Naive thymus-derived CD4-positive, alpha-beta T cell (primary cell): ENCODE data around the gene OAS3. TPM values are rescaled to one million over a fixed set of nuclear protein-coding genes. Genes with fewer than 3 reads are reported as not detected.

Experiments
- ATAC-seq: fragments of 150-1000 bp; cut with Tn5 transposase; 2 replicates; pipeline ENCODE4 v1.10.0; 2021; ENCODE audit warnings: mild to moderate bottlenecking, moderate library complexity
- CTCF ChIA-PET: fragments of 350-600 bp; sonication (Branson Sonifier 250); formaldehyde crosslinking; loops from one replicate; lab custom pipeline; 2021; ENCODE audit warnings: antibody characterized with exemption; lab: Charles Lee
- POLR2A ChIA-PET: fragments of 350-600 bp; sonication (Branson Sonifier 250); formaldehyde crosslinking; loops from one replicate; lab custom pipeline; 2021; ENCODE audit warnings: antibody characterized with exemption, inconsistent platforms; lab: Charles Lee
- DNase-seq, 9 donors: peaks; one replicate each; pipeline versions ENCODE4 v3.0.0 to v3.0.0-alpha.2; 2020 to 2022; ENCODE audit warnings: mixed read lengths in 1 of 9
- H3K27ac ChIP-seq: one replicate; pipeline ENCODE4 v1.7.0; 2013; ENCODE audit warnings: mild to moderate bottlenecking, low read depth, low read length, moderate library complexity
- H3K27me3 ChIP-seq, 2 donors: one replicate each; pipeline ENCODE4 v1.7.0; 2013; ENCODE audit warnings: low read length in 2 of 2, mild to moderate bottlenecking in 2 of 2, moderate library complexity in 2 of 2; ENCODE audit not compliant: control insufficient read depth in 2 of 2, insufficient read depth in 2 of 2
- H3K36me3 ChIP-seq, 3 experiments: 1 replicate in 2 of 3; 2 replicates in 1 of 3; pipeline ENCODE4 v1.7.0; 2013; ENCODE audit warnings: low read length in 3 of 3, mild to moderate bottlenecking in 3 of 3, moderate library complexity in 1 of 3; ENCODE audit not compliant: insufficient read depth in 3 of 3, control insufficient read depth in 2 of 3
- H3K4me1 ChIP-seq, 2 donors: one replicate each; pipeline ENCODE4 v1.7.0; 2013; ENCODE audit warnings: low read length in 2 of 2, mild to moderate bottlenecking in 2 of 2, moderate library complexity in 1 of 2; ENCODE audit not compliant: control insufficient read depth in 2 of 2, insufficient read depth in 2 of 2
- H3K4me3 ChIP-seq: 2 replicates; pipeline ENCODE4 v1.7.0; 2013; ENCODE audit warnings: mild to moderate bottlenecking, low read length
- H3K9me3 ChIP-seq, 3 experiments: 1 replicate in 2 of 3; 2 replicates in 1 of 3; pipeline ENCODE4 v1.7.0; 2013; ENCODE audit warnings: low read length in 3 of 3; ENCODE audit not compliant: control insufficient read depth in 2 of 3
- H3K27ac Mint-ChIP-seq, 9 donors: one replicate each; pipeline ENCODE4 v1.8.0; 2020 to 2022; ENCODE audit warnings: mixed read lengths in 9 of 9, mild to moderate bottlenecking in 8 of 9, moderate library complexity in 5 of 9, inconsistent platforms in 2 of 9
- H3K27me3 Mint-ChIP-seq, 5 donors: one replicate each; pipeline ENCODE4 v1.8.0; 2021 to 2022; ENCODE audit warnings: mixed read lengths in 5 of 5, mild to moderate bottlenecking in 1 of 5
- H3K36me3 Mint-ChIP-seq, 5 donors: one replicate each; pipeline ENCODE4 v1.8.0; 2020 to 2022; ENCODE audit warnings: mixed read lengths in 5 of 5, mild to moderate bottlenecking in 3 of 5, inconsistent platforms in 1 of 5
- H3K4me1 Mint-ChIP-seq, 7 donors: one replicate each; pipeline ENCODE4 v1.8.0; 2020 to 2022; ENCODE audit warnings: mixed read lengths in 7 of 7, mild to moderate bottlenecking in 3 of 7, inconsistent platforms in 1 of 7
- H3K4me3 Mint-ChIP-seq, 10 donors: one replicate each; pipeline ENCODE4 v1.8.0; 2020 to 2022; ENCODE audit warnings: mild to moderate bottlenecking in 10 of 10, mixed read lengths in 10 of 10, moderate library complexity in 6 of 10, inconsistent platforms in 2 of 10
- H3K9me3 Mint-ChIP-seq, 11 donors: one replicate each; pipeline ENCODE4 v1.8.0; 2020 to 2022; ENCODE audit warnings: mixed read lengths in 11 of 11, mild to moderate bottlenecking in 4 of 11, inconsistent platforms in 1 of 11, moderate library complexity in 1 of 11
- intact Hi-C, 2 donors: fragments of 100-400 bp; cut with micrococcal nuclease; formaldehyde crosslinking; loops; one replicate each; pipeline ENCODE4 v1.15.1; 2023
- polyA plus RNA-seq, 2 donors: library from polyadenylated mRNA; unstranded; fragments of 300-500 nt; fragmentation: Illumina TruSeq; gene quantifications; one replicate each; pipeline ENCODE4 v1.2.3, GENCODE V29; 2021
- total RNA-seq, 6 experiments: library from RNA in 5 of 6; stranded (reverse) in 5 of 6; gene quantifications; 1 replicate in 5 of 6; 2 replicates in 1 of 6; pipeline ENCODE4 v1.2.3 and lab custom pipeline; 2021 to 2026

The OAS3 gene
- total and polyA plus RNA-seq, 7 experiments from 2014 or later = 14.8 to 264 (median 20.7) TPM

GRCh38 chr12:112970391-112970790 is 32.1 kb downstream of the OAS3 start:
- no peaks in the 10 kb centered on the region for H3K9me3 Mint-ChIP-seq
- ATAC-seq (no peak), DNase-seq (no peak)
- POLR2A ChIA-PET = no interaction called here
- H3K27ac ChIP-seq = no peak overlapping the region
- H3K36me3 Mint-ChIP-seq = peaks cover 4 to 74% (median 39%) of the 10 kb centered on the region in 5 donors
- no peaks in the 10 kb centered on the region for H3K27me3 ChIP-seq
- peaks cover 0 to 26% (median 0%) of the 10 kb centered on the region in 7 donors for H3K4me1 Mint-ChIP-seq
- peaks cover 0 to 45% (median 3%) of the 10 kb centered on the region in 3 experiments for H3K36me3 ChIP-seq
- no peak overlapping the region for H3K4me3 ChIP-seq
- H3K9me3 ChIP-seq = no peaks in the 10 kb centered on the region
- CTCF ChIA-PET = no interaction called here
- no peaks in the 10 kb centered on the region for H3K27me3 Mint-ChIP-seq
- peak overlapping the region in 2 of 9 donors; percentile 29 to 37 for H3K27ac Mint-ChIP-seq
- H3K4me1 ChIP-seq = no peaks in the 10 kb centered on the region
- no peak overlapping the region for H3K4me3 Mint-ChIP-seq
- intact Hi-C loops = no loop called here

- Histone ChIP-seq H3K27ac (no peak overlapping the region), H3K36me3 (peaks cover 0 to 36% (median 0%) of the 10 kb centered on the region in 3 experiments), H3K4me1 (no peaks in the 10 kb centered on the region), H3K9me3 (no peaks in the 10 kb centered on the region), H3K27me3 (no peaks in the 10 kb centered on the region), H3K4me3 (no peak overlapping the region)
- Mint-ChIP-seq H3K27me3 (no peaks in the 10 kb centered on the region), H3K27ac (peak overlapping the region in 2 of 9 donors; percentile 10 to 69), H3K4me3 (no peak overlapping the region), H3K4me1 (peaks cover 0 to 32% (median 0%) of the 10 kb centered on the region in 7 donors), H3K36me3 (peaks cover 4 to 70% (median 39%) of the 10 kb centered on the region in 5 donors), H3K9me3 (no peaks in the 10 kb centered on the region)
- ChIA-PET CTCF (no interaction called here), POLR2A (no interaction called here)
- DNase-seq (no peak), ATAC-seq (no peak)
- intact Hi-C loops = no loop called here
These were observed 33.0 kb downstream of the OAS3 start for GRCh38 chr12:112971248-112971647.

- intact Hi-C loops = no loop called here
- ChIA-PET POLR2A (interaction anchor here (1.1 kb wide), 1 partner anchor 20 kb away, joined by 3 read pairs; no protein-coding TSS in a partner anchor), CTCF (no interaction called here)
- Mint-ChIP-seq H3K4me3 (no peak overlapping the region), H3K9me3 (no peaks in the 10 kb centered on the region), H3K36me3 (peaks cover 0 to 56% (median 26%) of the 10 kb centered on the region in 5 donors), H3K4me1 (peaks cover 0 to 43% (median 8%) of the 10 kb centered on the region in 7 donors), H3K27me3 (no peaks in the 10 kb centered on the region), H3K27ac (peak overlapping the region in 2 of 9 donors; percentile 32 to 53)
- Histone ChIP-seq H3K27me3 (no peaks in the 10 kb centered on the region), H3K9me3 (no peaks in the 10 kb centered on the region), H3K4me3 (no peak overlapping the region), H3K27ac (no peak overlapping the region), H3K36me3 (peaks cover 0 to 18% (median 0%) of the 10 kb centered on the region in 3 experiments), H3K4me1 (peaks cover 12 to 14% of the 10 kb centered on the region in 2 donors)
- no peak for ATAC-seq
- no peak for DNase-seq
These were observed 34.9 kb downstream of the OAS3 start for GRCh38 chr12:112973011-112973735.

- H3K4me3 ChIP-seq = no peak overlapping the region
- H3K4me1 ChIP-seq = peaks cover 12 to 14% of the 10 kb centered on the region in 2 donors
- Mint-ChIP-seq H3K4me3 (no peak overlapping the region), H3K27me3 (no peaks in the 10 kb centered on the region), H3K9me3 (no peaks in the 10 kb centered on the region), H3K4me1 (peaks cover 0 to 43% (median 8%) of the 10 kb centered on the region in 7 donors), H3K36me3 (peaks cover 0 to 56% (median 23%) of the 10 kb centered on the region in 5 donors), H3K27ac (peak overlapping the region in 2 of 9 donors; percentile 32 to 53)
- H3K27me3 ChIP-seq = no peaks in the 10 kb centered on the region
- no peaks in the 10 kb centered on the region for H3K9me3 ChIP-seq
- intact Hi-C loops = no loop called here
- H3K27ac ChIP-seq = no peak overlapping the region
- ChIA-PET CTCF (no interaction called here), POLR2A (no interaction called here)
- ATAC-seq = no peak
- DNase-seq = no peak
- peaks cover 0 to 17% (median 0%) of the 10 kb centered on the region in 3 experiments for H3K36me3 ChIP-seq
These were observed 35.6 kb downstream of the OAS3 start for GRCh38 chr12:112973818-112974231.

- ATAC-seq = no peak
- no peaks in the 10 kb centered on the region for H3K9me3 ChIP-seq
- intact Hi-C loops = no loop called here
- no peak for DNase-seq
- H3K4me1 ChIP-seq = peaks cover 12 to 18% of the 10 kb centered on the region in 2 donors
- H3K36me3 Mint-ChIP-seq = peaks cover 0 to 57% (median 15%) of the 10 kb centered on the region in 5 donors
- no peaks in the 10 kb centered on the region for H3K9me3 Mint-ChIP-seq
- H3K4me3 ChIP-seq = no peak overlapping the region
- H3K4me3 Mint-ChIP-seq = peak overlapping the region in 1 of 10 donors; percentile 25
- peak overlapping the region in 7 of 9 donors; percentile 9 to 65 (median 35) for H3K27ac Mint-ChIP-seq
- H3K27ac ChIP-seq = no peak overlapping the region
- no peaks in the 10 kb centered on the region for H3K27me3 Mint-ChIP-seq
- H3K27me3 ChIP-seq = no peaks in the 10 kb centered on the region
- POLR2A ChIA-PET = no interaction called here
- peaks cover 0 to 44% (median 8%) of the 10 kb centered on the region in 7 donors for H3K4me1 Mint-ChIP-seq
- peaks cover 0 to 7% (median 0%) of the 10 kb centered on the region in 3 experiments for H3K36me3 ChIP-seq
- CTCF ChIA-PET = interaction anchor here (1.5 kb wide), 1 partner anchor 68 kb away, joined by 4 read pairs; the partner anchor contains the start of gene OAS1
These were observed 36.6 kb downstream of the OAS3 start for GRCh38 chr12:112974904-112975303.

GRCh38 chr12:112977139-112977538 is 38.9 kb downstream of the OAS3 start:
- CTCF ChIA-PET = interaction anchor here (1.4 to 2.3 kb wide), 3 partner anchors 40 to 77 kb away, joined by 3 to 13 read pairs (median 10); partner anchors contain the start of gene OAS1
- peaks cover 0 to 58% (median 10%) of the 10 kb centered on the region in 5 donors for H3K36me3 Mint-ChIP-seq
- peak overlapping the region in 8 of 10 donors; percentile 6 to 96 (median 48) for H3K4me3 Mint-ChIP-seq
- intact Hi-C loops = no loop called here
- Histone ChIP-seq H3K27ac (peak overlapping the region; percentile 89), H3K27me3 (no peaks in the 10 kb centered on the region), H3K9me3 (no peaks in the 10 kb centered on the region), H3K36me3 (peaks cover 0 to 4% (median 0%) of the 10 kb centered on the region in 3 experiments), H3K4me1 (peaks cover 24 to 36% of the 10 kb centered on the region in 2 donors), H3K4me3 (peak overlapping the region; percentile 99)
- DNase-seq (no peak), ATAC-seq (no peak)
- H3K27ac Mint-ChIP-seq = peak overlapping the region; percentile 97 to 100 (median 99)
- peaks cover 21 to 52% (median 30%) of the 10 kb centered on the region in 7 donors for H3K4me1 Mint-ChIP-seq
- H3K9me3 Mint-ChIP-seq = peaks cover 0 to 9% (median 3%) of the 10 kb centered on the region in 11 donors
- no peaks in the 10 kb centered on the region for H3K27me3 Mint-ChIP-seq
- POLR2A ChIA-PET = interaction anchor here (1.1 to 4.9 kb wide), 7 partner anchors 8 to 70 kb away, joined by 3 to 43 read pairs (median 24); partner anchors contain the start of gene OAS1
